ENCODE results near the gene RNF146. TPM values are rescaled to one million over a fixed set of nuclear protein-coding genes. Genes with fewer than 3 reads are reported as not detected.
"Not testable (repeated sequence)": the region's sequence is repeated elsewhere in the genome, so short reads cannot be mapped to it uniquely, and the experiment has no call there.

The RNF146 gene, protein sequence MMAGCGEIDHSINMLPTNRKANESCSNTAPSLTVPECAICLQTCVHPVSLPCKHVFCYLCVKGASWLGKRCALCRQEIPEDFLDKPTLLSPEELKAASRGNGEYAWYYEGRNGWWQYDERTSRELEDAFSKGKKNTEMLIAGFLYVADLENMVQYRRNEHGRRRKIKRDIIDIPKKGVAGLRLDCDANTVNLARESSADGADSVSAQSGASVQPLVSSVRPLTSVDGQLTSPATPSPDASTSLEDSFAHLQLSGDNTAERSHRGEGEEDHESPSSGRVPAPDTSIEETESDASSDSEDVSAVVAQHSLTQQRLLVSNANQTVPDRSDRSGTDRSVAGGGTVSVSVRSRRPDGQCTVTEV
- 39.7 TPM for total RNA-seq

- Histone ChIP-seq H3K27ac (ENCODE audit: low read depth, low read length) (peak within 1 kb of the TSS; percentile 99), H3K4me1 (ENCODE audit: control insufficient read depth in 3 of 3, insufficient read depth in 3 of 3, low read length in 3 of 3) (peaks cover 0 to 12% (median under 1%) of the 10 kb centered on the region in 3 donors), H3K27me3 (ENCODE audit: control insufficient read depth in 3 of 3, insufficient read depth in 3 of 3, low read length in 3 of 3) (no peaks in the 10 kb centered on the region)
These were observed at the start of gene RNF146 for GRCh38 chr6:127266178-127266891. RNF146 (plus strand) TSS chr6:127266864; CDS start chr6:127280339, 13,475 bp downstream.

DNA sequence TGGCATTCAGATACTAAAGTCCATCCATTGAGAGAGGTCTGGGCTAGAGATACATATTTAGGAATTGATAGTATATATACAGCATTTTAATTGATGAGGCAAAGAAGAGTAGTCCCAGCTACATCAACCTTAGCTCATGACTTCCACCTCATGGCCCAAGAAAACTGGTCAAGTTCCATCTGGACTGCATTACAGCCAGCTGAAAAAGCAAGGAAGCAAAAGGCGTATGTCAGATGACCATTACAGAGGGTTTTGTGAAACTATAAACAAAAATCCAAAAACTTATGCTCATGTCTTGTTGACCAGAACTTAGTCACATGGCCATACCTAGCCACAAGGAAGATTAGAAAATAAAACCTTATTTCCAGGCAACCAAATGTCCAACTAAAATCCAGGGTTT is 46.8 kb upstream of the RNF146 start:
- Histone ChIP-seq H3K4me3 (ENCODE audit: low read length in 3 of 3) (no peak overlapping the region), H3K36me3 (ENCODE audit: control insufficient read depth in 3 of 3, insufficient read depth in 3 of 3, low read length in 3 of 3) (no peaks in the 10 kb centered on the region), H3K4me1 (ENCODE audit: control insufficient read depth in 3 of 3, insufficient read depth in 3 of 3, low read length in 3 of 3) (no peaks in the 10 kb centered on the region), H3K27me3 (ENCODE audit: control insufficient read depth in 3 of 3, insufficient read depth in 3 of 3, low read length in 3 of 3) (no peaks in the 10 kb centered on the region), H3K27ac (ENCODE audit: low read depth, low read length) (peak overlapping the region; percentile 29), H3K9ac (ENCODE audit: low read depth in 1 of 3, low read length in 3 of 3) (no peak overlapping the region), H3K9me3 (ENCODE audit: control insufficient read depth in 3 of 3, low read length in 3 of 3) (no peaks in the 10 kb centered on the region)

More at GRCh38 chr6:127266178-127266891, at the start of gene RNF146:
- H3K36me3 ChIP-seq (ENCODE audit: control insufficient read depth in 3 of 3, insufficient read depth in 3 of 3, low read length in 3 of 3) = peaks cover 0 to 4% (median 0%) of the 10 kb centered on the region in 3 donors
- peak within 1 kb of the TSS; percentile 98 to 99 (median 99) for H3K9ac ChIP-seq (ENCODE audit: low read depth in 1 of 3, low read length in 3 of 3)
- peak within 1 kb of the TSS; percentile 90 to 96 (median 92) for H3K4me3 ChIP-seq (ENCODE audit: low read length in 3 of 3)
- no peaks in the 10 kb centered on the region for H3K9me3 ChIP-seq (ENCODE audit: control insufficient read depth in 3 of 3, low read length in 3 of 3)

- no peaks in the 10 kb centered on the region for H3K9me3 ChIP-seq (ENCODE audit: control insufficient read depth in 3 of 3, low read length in 3 of 3)
- H3K4me1 ChIP-seq (ENCODE audit: control insufficient read depth in 3 of 3, insufficient read depth in 3 of 3, low read length in 3 of 3) = no peaks in the 10 kb centered on the region
- no peaks in the 10 kb centered on the region for H3K36me3 ChIP-seq (ENCODE audit: control insufficient read depth in 3 of 3, insufficient read depth in 3 of 3, low read length in 3 of 3)
- H3K9ac ChIP-seq (ENCODE audit: low read depth in 1 of 3, low read length in 3 of 3) = no peak overlapping the region
- no peak overlapping the region for H3K4me3 ChIP-seq (ENCODE audit: low read length in 3 of 3)
- no peaks in the 10 kb centered on the region for H3K27me3 ChIP-seq (ENCODE audit: control insufficient read depth in 3 of 3, insufficient read depth in 3 of 3, low read length in 3 of 3)
- peak overlapping the region; percentile 27 for H3K27ac ChIP-seq (ENCODE audit: low read depth, low read length)
These were observed 45.5 kb upstream of the RNF146 start for GRCh38 chr6:127221201-127221600.

- Histone ChIP-seq H3K4me3 (ENCODE audit: low read length in 3 of 3) (no peak overlapping the region), H3K9me3 (ENCODE audit: control insufficient read depth in 3 of 3, low read length in 3 of 3) (no peaks in the 10 kb centered on the region), H3K27ac (ENCODE audit: low read depth, low read length) (no peak overlapping the region), H3K4me1 (ENCODE audit: control insufficient read depth in 3 of 3, insufficient read depth in 3 of 3, low read length in 3 of 3) (no peaks in the 10 kb centered on the region), H3K27me3 (ENCODE audit: control insufficient read depth in 3 of 3, insufficient read depth in 3 of 3, low read length in 3 of 3) (no peaks in the 10 kb centered on the region), H3K9ac (ENCODE audit: low read depth in 1 of 3, low read length in 3 of 3) (no peak overlapping the region), H3K36me3 (ENCODE audit: control insufficient read depth in 3 of 3, insufficient read depth in 3 of 3, low read length in 3 of 3) (no peaks in the 10 kb centered on the region)
These were observed 44.2 kb upstream of the RNF146 start for GRCh38 chr6:127222418-127222817.

- no peak overlapping the region for H3K4me3 ChIP-seq (ENCODE audit: low read length in 3 of 3)
- H3K9me3 ChIP-seq (ENCODE audit: control insufficient read depth in 3 of 3, low read length in 3 of 3) = no peaks in the 10 kb centered on the region
- no peak overlapping the region for H3K9ac ChIP-seq (ENCODE audit: low read depth in 1 of 3, low read length in 3 of 3)
- no peak overlapping the region for H3K27ac ChIP-seq (ENCODE audit: low read depth, low read length)
- no peaks in the 10 kb centered on the region for H3K27me3 ChIP-seq (ENCODE audit: control insufficient read depth in 3 of 3, insufficient read depth in 3 of 3, low read length in 3 of 3)
- no peaks in the 10 kb centered on the region for H3K36me3 ChIP-seq (ENCODE audit: control insufficient read depth in 3 of 3, insufficient read depth in 3 of 3, low read length in 3 of 3)
- H3K4me1 ChIP-seq (ENCODE audit: control insufficient read depth in 3 of 3, insufficient read depth in 3 of 3, low read length in 3 of 3) = no peaks in the 10 kb centered on the region
These were observed 41.2 kb upstream of the RNF146 start for GRCh38 chr6:127225497-127225896.

GRCh38 chr6:127233819-127234218 is 32.8 kb upstream of the RNF146 start:
- H3K4me3 ChIP-seq (ENCODE audit: low read length in 3 of 3); H3K27ac ChIP-seq (ENCODE audit: low read depth, low read length); H3K9me3 ChIP-seq (ENCODE audit: control insufficient read depth in 3 of 3, low read length in 3 of 3); H3K36me3 ChIP-seq (ENCODE audit: control insufficient read depth in 3 of 3, insufficient read depth in 3 of 3, low read length in 3 of 3); H3K4me1 ChIP-seq (ENCODE audit: control insufficient read depth in 3 of 3, insufficient read depth in 3 of 3, low read length in 3 of 3); H3K9ac ChIP-seq (ENCODE audit: low read depth in 1 of 3, low read length in 3 of 3); H3K27me3 ChIP-seq (ENCODE audit: control insufficient read depth in 3 of 3, insufficient read depth in 3 of 3, low read length in 3 of 3): not testable (repeated sequence)

DNA sequence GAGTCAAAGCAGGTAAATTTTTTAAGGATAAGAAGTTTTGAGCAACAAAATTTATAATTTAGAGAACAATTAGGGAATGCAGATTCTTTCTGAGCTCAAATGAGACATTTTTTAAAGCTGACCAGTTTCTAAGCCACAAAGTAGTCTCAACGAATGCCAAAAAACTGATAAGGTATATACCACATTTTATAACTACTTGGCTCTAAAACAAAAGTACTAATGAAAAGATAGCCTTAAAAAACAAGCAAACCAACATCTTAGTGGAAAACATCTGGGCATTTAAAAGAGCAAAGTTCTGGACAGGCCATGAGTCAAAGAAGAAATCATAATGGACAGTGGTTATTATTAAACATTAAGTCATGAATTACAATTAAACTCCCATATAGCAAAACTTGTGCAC is 23.2 kb upstream of the RNF146 start:
- H3K27ac ChIP-seq (ENCODE audit: low read depth, low read length) = no peak overlapping the region
- no peak overlapping the region for H3K9ac ChIP-seq (ENCODE audit: low read depth in 1 of 3, low read length in 3 of 3)
- no peaks in the 10 kb centered on the region for H3K4me1 ChIP-seq (ENCODE audit: control insufficient read depth in 3 of 3, insufficient read depth in 3 of 3, low read length in 3 of 3)
- H3K27me3 ChIP-seq (ENCODE audit: control insufficient read depth in 3 of 3, insufficient read depth in 3 of 3, low read length in 3 of 3) = no peaks in the 10 kb centered on the region
- H3K9me3 ChIP-seq (ENCODE audit: control insufficient read depth in 3 of 3, low read length in 3 of 3) = no peaks in the 10 kb centered on the region
- H3K36me3 ChIP-seq (ENCODE audit: control insufficient read depth in 3 of 3, insufficient read depth in 3 of 3, low read length in 3 of 3) = no peaks in the 10 kb centered on the region
- H3K4me3 ChIP-seq (ENCODE audit: low read length in 3 of 3) = no peak overlapping the region

GRCh38 chr6:127247114-127248096 is 19.3 kb upstream of the RNF146 start:
- H3K36me3 ChIP-seq (ENCODE audit: control insufficient read depth in 3 of 3, insufficient read depth in 3 of 3, low read length in 3 of 3) = no peaks in the 10 kb centered on the region
- no peaks in the 10 kb centered on the region for H3K9me3 ChIP-seq (ENCODE audit: control insufficient read depth in 3 of 3, low read length in 3 of 3)
- H3K27me3 ChIP-seq (ENCODE audit: control insufficient read depth in 3 of 3, insufficient read depth in 3 of 3, low read length in 3 of 3) = no peaks in the 10 kb centered on the region
- no peak overlapping the region for H3K4me3 ChIP-seq (ENCODE audit: low read length in 3 of 3)
- H3K4me1 ChIP-seq (ENCODE audit: control insufficient read depth in 3 of 3, insufficient read depth in 3 of 3, low read length in 3 of 3) = no peaks in the 10 kb centered on the region
- no peak overlapping the region for H3K27ac ChIP-seq (ENCODE audit: low read depth, low read length)
- no peak overlapping the region for H3K9ac ChIP-seq (ENCODE audit: low read depth in 1 of 3, low read length in 3 of 3)

- no peaks in the 10 kb centered on the region for H3K27me3 ChIP-seq (ENCODE audit: control insufficient read depth in 3 of 3, insufficient read depth in 3 of 3, low read length in 3 of 3)
- no peak overlapping the region for H3K9ac ChIP-seq (ENCODE audit: low read depth in 1 of 3, low read length in 3 of 3)
- H3K27ac ChIP-seq (ENCODE audit: low read depth, low read length) = no peak overlapping the region
- no peaks in the 10 kb centered on the region for H3K4me1 ChIP-seq (ENCODE audit: control insufficient read depth in 3 of 3, insufficient read depth in 3 of 3, low read length in 3 of 3)
- H3K9me3 ChIP-seq (ENCODE audit: control insufficient read depth in 3 of 3, low read length in 3 of 3) = no peaks in the 10 kb centered on the region
- no peak overlapping the region for H3K4me3 ChIP-seq (ENCODE audit: low read length in 3 of 3)
- no peaks in the 10 kb centered on the region for H3K36me3 ChIP-seq (ENCODE audit: control insufficient read depth in 3 of 3, insufficient read depth in 3 of 3, low read length in 3 of 3)
These were observed 17.0 kb upstream of the RNF146 start for GRCh38 chr6:127249621-127250020.

Measured in skeletal muscle tissue (tissue), 4 donors.